Tibial artery (tissue), 4 donors: ENCODE results near the gene OR13C2.
"Not testable (repeated sequence)": the region's sequence is repeated elsewhere in the genome, so short reads cannot be mapped to it uniquely, and the experiment has no call there.

Experiments
- DNase-seq, 2 donors: peaks; one replicate each; pipeline ENCODE4 v3.0.0-alpha.2; 2019
- H3K27ac ChIP-seq, 2 donors: fragments of 200-600 bp; sonication (generic) in 1 of 2; 1 replicate in 1 of 2; 2 replicates in 1 of 2; pipeline ENCODE4 v1.5.1; 2018 to 2019; ENCODE audit warnings: mild to moderate bottlenecking in 1 of 2
- H3K27me3 ChIP-seq, 2 donors: fragments of 200-600 bp; sonication (generic) in 1 of 2; one replicate each; pipeline versions ENCODE4 v1.5.1 to v1.6.0; 2016 to 2019
- H3K36me3 ChIP-seq, 3 donors: fragments of 200-600 bp; sonication (generic) in 2 of 3; one replicate each; pipeline ENCODE4 v1.5.1; 2016 to 2019; ENCODE audit warnings: mild to moderate bottlenecking in 2 of 3
- H3K4me1 ChIP-seq, 4 donors: fragments of 200-600 bp; sonication (generic) in 2 of 4; 1 replicate in 3 of 4; 2 replicates in 1 of 4; pipeline ENCODE4 v1.5.1; 2016 to 2019
- H3K4me3 ChIP-seq, 2 donors: fragments of 200-600 bp; sonication (generic) in 1 of 2; 1 replicate in 1 of 2; 2 replicates in 1 of 2; pipeline ENCODE4 v1.5.1; 2018 to 2019; ENCODE audit warnings: mild to moderate bottlenecking in 2 of 2
- H3K9me3 ChIP-seq, 3 donors: fragments of 200-600 bp; sonication (generic) in 1 of 3; one replicate each; pipeline ENCODE4 v1.5.1; 2016 to 2019
- intact Hi-C: fragments of 100-400 bp; cut with DNase I; formaldehyde crosslinking; loops from one replicate; pipeline ENCODE4 v1.15.0; 2023; ENCODE audit warnings: low total_unique reads
- TF ChIP-seq, protein P1 (sequence below), 2 experiments: fragments of 200-600 bp in 1 of 2; fragments of 450-650 bp in 1 of 2; IDR thresholded peaks; one replicate each; pipeline ENCODE4 v1.5.1; 2017 to 2019; ENCODE audit warnings: antibody characterized with exemption in 2 of 2, mild to moderate bottlenecking in 1 of 2, moderate library complexity in 1 of 2

Gene OR13C2, protein sequence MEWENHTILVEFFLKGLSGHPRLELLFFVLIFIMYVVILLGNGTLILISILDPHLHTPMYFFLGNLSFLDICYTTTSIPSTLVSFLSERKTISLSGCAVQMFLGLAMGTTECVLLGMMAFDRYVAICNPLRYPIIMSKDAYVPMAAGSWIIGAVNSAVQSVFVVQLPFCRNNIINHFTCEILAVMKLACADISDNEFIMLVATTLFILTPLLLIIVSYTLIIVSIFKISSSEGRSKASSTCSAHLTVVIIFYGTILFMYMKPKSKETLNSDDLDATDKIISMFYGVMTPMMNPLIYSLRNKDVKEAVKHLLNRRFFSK

DNA sequence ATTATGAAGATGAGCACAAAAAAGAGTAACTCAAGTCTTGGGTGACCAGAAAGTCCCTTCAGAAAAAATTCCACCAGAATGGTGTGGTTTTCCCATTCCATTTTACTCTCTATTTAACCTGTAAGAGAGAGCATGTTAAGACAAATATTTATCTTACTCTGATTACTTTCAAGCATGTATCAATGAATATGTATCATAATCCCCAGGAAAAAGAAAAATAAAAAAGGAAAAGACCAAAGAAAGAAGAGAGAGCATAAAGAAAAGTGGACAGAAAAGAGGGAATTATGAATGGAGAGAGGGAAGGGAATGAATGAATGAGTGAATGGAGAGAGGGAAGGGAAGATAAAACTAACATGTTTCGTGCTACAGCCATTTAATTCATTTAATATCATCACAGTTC lies at the start of gene OR13C2:
OR13C2 (minus strand) TSS at position 101 of the 400 bp plus-strand sequence; CDS start at position 101, 0 bp downstream.
- H3K27ac ChIP-seq, H3K36me3 ChIP-seq, intact Hi-C loops, H3K27me3 ChIP-seq, H3K4me3 ChIP-seq, DNase-seq, H3K4me1 ChIP-seq, H3K9me3 ChIP-seq: not testable (repeated sequence)

DNA sequence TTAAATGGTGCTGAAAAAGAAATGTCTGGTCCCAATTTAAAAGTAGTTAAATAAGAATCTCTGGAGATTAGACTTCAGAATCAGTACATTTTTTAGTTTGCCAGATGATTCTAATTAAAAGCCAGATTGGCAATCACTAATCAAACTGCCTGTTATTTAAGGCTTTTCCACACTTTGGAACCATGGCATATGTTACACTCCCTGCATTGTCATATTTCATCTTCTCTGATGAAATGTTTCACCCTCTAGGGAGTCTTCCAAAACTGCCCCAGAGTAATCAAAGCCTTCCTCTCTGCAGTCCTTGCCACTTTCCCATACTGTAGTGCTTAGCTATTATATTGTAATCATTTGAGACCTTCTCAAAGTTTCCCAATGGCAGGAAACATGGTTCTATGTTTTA lies 30.0 kb upstream of the OR13C2 start:
- Histone ChIP-seq H3K27ac (no peak overlapping the region), H3K9me3 (peaks cover 0 to 17% (median 12%) of the 10 kb centered on the region in 3 donors), H3K4me3 (no peak overlapping the region), H3K4me1 (no peaks in the 10 kb centered on the region), H3K27me3 (no peaks in the 10 kb centered on the region), H3K36me3 (no peaks in the 10 kb centered on the region)
- TF ChIP-seq, protein P1, sequence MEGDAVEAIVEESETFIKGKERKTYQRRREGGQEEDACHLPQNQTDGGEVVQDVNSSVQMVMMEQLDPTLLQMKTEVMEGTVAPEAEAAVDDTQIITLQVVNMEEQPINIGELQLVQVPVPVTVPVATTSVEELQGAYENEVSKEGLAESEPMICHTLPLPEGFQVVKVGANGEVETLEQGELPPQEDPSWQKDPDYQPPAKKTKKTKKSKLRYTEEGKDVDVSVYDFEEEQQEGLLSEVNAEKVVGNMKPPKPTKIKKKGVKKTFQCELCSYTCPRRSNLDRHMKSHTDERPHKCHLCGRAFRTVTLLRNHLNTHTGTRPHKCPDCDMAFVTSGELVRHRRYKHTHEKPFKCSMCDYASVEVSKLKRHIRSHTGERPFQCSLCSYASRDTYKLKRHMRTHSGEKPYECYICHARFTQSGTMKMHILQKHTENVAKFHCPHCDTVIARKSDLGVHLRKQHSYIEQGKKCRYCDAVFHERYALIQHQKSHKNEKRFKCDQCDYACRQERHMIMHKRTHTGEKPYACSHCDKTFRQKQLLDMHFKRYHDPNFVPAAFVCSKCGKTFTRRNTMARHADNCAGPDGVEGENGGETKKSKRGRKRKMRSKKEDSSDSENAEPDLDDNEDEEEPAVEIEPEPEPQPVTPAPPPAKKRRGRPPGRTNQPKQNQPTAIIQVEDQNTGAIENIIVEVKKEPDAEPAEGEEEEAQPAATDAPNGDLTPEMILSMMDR (IDR thresholded peaks at IDR 0.05), result no peak
- DNase-seq, result no peak
- intact Hi-C loops, result no loop called here

DNA sequence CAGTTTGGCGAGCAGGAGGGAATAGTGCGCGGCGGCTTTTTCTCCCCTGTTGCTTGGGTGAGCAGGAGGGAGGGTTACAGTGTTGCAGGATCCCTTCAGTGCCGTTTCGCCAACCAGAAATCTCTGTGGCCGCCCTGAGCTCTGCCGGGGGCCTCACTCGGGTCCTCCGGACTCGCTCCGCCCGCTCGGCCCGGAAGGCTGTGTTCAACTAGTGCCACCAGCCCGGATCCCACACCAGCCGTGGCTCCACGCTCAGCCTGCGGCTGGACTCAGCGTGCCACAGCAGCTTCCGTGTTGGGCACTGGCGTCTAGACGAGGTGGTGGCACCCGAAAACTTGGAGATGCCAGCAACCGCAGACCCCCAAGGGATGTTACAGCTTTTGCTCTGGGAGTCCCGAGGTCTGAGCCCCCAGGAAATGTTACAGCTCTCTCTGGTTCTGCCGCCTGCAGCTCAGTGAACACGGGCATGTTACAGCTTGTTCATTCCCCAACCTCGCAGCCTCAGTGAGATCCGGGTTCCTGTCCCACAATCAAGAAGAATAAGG lies 28.6 kb upstream of the OR13C2 start:
- intact Hi-C loops, result no loop called here

DNA sequence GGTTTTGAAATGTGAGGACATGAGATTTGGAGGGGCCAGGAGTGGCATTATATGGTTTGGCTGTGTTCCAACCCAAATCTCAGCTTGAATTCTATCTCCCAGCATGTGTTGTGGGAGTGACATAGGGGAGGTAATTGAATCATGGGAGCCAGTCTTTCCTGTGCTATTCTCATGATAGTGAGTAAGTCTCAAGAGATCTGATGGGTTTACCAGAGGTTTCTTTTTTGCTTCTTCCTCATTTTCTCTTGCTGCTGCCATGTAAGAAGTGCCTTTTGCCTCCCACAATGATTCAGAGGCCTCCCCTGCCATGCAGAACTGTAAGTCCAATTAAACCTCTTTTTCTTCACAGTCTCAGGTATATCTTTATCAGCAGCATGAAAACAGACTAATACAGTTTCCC lies 20.5 kb upstream of the OR13C2 start:
- H3K9me3 ChIP-seq, H3K36me3 ChIP-seq: not testable (repeated sequence)

More for the DNA sequence above, 28.6 kb upstream of the OR13C2 start:
- DNase-seq, result no peak
- TF ChIP-seq, protein P1 (IDR thresholded peaks at IDR 0.05), result no peak
- Histone ChIP-seq H3K27me3 (no peaks in the 10 kb centered on the region), H3K4me3 (no peak overlapping the region), H3K27ac (no peak overlapping the region), H3K36me3 (no peaks in the 10 kb centered on the region), H3K9me3 (peaks cover 0 to 9% (median 4%) of the 10 kb centered on the region in 3 donors), H3K4me1 (no peaks in the 10 kb centered on the region)

DNA sequence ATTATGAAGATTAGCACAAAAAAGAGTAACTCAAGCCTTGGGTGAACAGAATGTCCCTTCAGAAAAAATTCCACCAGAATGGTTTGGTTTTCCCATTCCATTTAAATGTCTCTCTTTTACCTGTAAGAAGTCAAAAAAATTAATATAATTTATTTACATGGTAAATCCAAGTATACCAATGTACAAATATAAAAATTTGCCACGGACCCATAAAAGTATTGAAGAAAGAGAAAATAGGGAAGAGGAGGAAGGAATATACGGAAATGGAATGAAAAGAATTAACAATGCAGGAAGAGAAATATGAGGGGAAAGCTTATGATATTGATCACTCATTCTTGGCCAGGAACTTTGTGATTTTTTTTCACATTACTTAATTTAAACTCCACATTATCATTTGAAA lies 12.7 kb upstream of the OR13C2 start, which contains the start of gene OR13C9:
OR13C9 (minus strand) TSS at position 101 of the 400 bp plus-strand sequence; CDS start at position 101, 0 bp downstream.
- TF ChIP-seq, protein P1 (IDR thresholded peaks at IDR 0.05), result no peak
- H3K27me3 ChIP-seq, result no peaks in the 10 kb centered on the region

More for the DNA sequence above, 20.5 kb upstream of the OR13C2 start:
- H3K27me3 ChIP-seq, H3K27ac ChIP-seq, H3K4me1 ChIP-seq, H3K4me3 ChIP-seq, intact Hi-C loops, DNase-seq: not testable (repeated sequence)

DNA sequence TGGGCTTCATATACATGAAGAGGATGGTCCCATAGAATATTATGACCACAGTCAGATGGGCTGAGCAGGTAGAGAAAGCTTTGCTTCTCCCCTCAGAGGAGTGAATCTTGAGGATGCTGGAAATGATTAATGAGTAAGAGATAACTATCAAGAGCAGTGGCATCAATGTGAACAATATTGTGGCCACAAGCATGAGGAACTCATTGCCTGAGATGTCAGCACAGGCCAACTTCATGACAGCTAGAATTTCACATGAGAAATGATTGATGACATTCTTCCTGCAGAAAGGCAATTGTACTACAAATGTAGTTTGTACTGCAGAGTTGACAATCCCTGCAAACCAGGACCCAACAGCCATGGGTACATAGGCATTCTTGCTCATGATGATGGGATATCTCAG lies 12.0 kb upstream of the OR13C2 start:
- Histone ChIP-seq H3K27me3 (no peaks in the 10 kb centered on the region), H3K36me3 (no peaks in the 10 kb centered on the region), H3K27ac (no peak overlapping the region), H3K9me3 (no peaks in the 10 kb centered on the region), H3K4me1 (no peaks in the 10 kb centered on the region), H3K4me3 (no peak overlapping the region)
- DNase-seq, result no peak
- TF ChIP-seq, protein P1 (IDR thresholded peaks at IDR 0.05), result no peak
- intact Hi-C loops, result no loop called here

More for the DNA sequence above, 12.7 kb upstream of the OR13C2 start, which contains the start of gene OR13C9:
- H3K9me3 ChIP-seq, result no peaks in the 10 kb centered on the region
- no peak for DNase-seq
- intact Hi-C loops, result no loop called here
- no peaks in the 10 kb centered on the region for H3K4me1 ChIP-seq
- no peak within 1 kb of the TSS for H3K4me3 ChIP-seq
- no peaks in the 10 kb centered on the region for H3K36me3 ChIP-seq
- no peak within 1 kb of the TSS for H3K27ac ChIP-seq
